GM12872 (cell line): ENCODE results near the gene IRS2.

Experiments
- CTCF ChIP-seq: IDR thresholded peaks from 3 replicates; pipeline ENCODE4 v1.5.1; 2011; ENCODE audit warnings: low read depth, mild to moderate bottlenecking, low read length, moderate library complexity; ENCODE audit not compliant: insufficient read depth

Gene IRS2

GRCh38 chr13:109818886-109819285 is 32.5 kb upstream of the IRS2 start:
- no peak for TF ChIP-seq CTCF

DNA sequence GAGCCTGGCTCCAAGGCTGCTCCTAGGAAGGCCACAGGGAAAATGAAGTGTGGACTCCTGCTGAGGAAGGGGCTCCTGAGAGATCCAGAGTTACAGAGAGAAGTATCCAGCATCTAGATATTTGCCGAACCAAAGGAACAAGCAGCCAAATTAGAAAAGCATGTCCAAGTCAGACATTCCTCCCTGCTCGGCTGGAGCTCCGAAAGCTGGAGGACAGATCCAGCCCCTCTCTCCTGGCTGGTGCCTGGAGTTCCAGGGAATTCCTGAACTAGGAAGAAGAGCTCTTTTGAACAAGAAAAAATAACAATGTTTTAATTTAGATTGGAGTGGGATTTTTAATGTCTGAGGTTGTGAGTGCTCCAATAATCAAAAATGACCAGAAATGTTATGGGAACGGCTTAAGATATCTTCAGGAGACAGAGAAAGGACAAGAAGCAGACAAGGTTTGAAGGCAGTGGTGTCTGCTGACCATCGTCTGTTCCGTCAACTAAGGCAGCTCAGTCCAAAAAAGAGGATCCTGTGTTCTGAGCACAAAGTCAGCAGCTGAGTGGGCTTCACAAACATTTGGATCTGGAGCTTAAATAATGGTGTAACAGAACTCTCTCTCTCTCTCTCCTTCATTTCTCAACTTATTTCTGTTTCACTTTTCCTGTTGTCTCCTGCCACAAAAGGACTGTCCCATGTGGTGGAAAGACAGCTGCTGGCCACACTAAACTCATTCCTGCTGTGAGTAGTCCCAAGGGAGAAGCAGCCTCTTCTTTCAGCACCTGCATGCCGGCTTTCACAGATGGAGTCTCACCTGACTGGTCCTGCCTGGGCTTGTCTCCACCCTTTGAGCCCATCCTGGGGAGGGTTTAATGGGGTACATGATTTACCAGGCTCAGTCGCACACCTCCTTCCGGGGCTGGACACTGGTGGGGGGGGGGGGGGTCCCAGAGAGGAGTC is 31.5 kb upstream of the IRS2 start:
- no peak for TF ChIP-seq CTCF

DNA sequence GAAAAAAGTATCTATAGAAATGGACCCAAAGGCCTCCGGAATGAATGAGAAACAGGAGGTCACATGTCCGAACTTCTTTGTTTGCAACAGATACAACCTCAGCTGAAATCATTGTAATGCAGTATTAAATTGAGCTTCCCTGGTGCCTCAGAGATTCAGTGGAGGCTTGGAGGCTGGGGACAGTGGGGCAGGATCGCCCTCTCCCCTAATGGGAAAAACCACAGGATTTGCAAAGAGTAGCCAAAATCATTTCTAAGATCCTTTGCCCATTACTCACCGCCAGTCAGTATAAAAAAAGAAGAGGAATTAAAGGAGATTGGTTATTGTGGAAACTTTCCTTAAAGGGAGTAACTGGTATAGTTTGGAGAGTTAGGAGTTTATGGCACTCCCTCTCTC is 30.4 kb upstream of the IRS2 start:
- no peak for TF ChIP-seq CTCF

- TF ChIP-seq CTCF = no peak
Observed at GRCh38 chr13:109816112-109816807, 29.9 kb upstream of the IRS2 start.

DNA sequence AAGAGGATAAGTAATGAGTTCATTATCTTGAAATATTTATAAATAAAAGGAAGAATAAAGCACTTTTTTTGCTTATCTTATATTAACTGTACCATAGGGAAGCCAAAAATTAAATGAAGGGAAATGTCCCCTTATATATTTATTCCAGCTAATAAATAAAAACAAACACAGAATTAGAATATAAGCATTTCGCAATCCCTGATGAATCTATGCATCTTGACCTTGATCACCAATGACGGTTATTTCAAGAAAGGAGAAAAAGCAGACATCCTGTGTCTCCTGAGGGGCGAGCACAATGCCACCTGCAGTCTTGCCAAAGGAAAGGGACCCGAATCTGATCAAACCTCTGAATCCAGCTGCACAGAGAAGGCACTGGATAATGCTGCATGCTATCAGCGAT is 29.3 kb upstream of the IRS2 start:
- TF ChIP-seq CTCF = no peak

- TF ChIP-seq CTCF = no peak
Observed at GRCh38 chr13:109813663-109814062, 27.3 kb upstream of the IRS2 start.

DNA sequence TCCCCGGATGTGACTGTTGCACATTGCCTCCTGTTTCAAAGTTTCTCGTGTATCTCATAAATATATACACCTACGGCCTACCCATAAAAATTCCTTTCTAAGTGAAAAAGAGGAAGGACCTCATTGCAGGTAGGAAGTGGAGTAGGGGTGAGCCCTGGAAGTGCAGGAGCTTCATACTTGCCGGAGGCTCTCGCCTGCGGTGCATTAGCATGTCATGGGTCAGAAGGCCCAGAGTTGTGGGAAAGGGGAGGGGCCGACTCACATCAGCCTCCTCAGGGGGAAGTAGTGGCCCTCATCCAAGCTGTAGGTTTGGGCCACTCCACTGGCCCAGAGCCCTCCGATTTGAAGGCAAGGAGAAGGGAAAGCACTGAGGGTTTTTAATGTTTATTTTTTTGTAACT is 26.0 kb upstream of the IRS2 start:
- TF ChIP-seq CTCF = no peak
